K562 (cell line): ENCODE results near the gene SDC1. TPM values are rescaled to one million over a fixed set of nuclear protein-coding genes. Genes with fewer than 3 reads are reported as not detected.

Experiments
- ATAC-seq: fragments of 200-7000 bp; cut with Tn5 transposase; 3 replicates; pipeline ENCODE4 v1.9.1; 2020; ENCODE audit warnings: moderate library complexity
- BruUV-seq: library from RNA; stranded (reverse); fragments of 400-500 nt; replicated peaks from 2 replicates; lab custom pipeline; 2021; lab: Mats Ljungman, UMichigan
- CTCF ChIA-PET: fragments of 300-600 bp; formaldehyde crosslinking; extraction: SDS; loops from one replicate; lab custom pipeline; 2021; ENCODE audit warnings: low intra/inter-chr PET ratio; lab: Yijun Ruan, JAX
- POLR2A ChIA-PET: fragments of 300-600, 350-650 bp; sonication (Branson Sonifier 250); formaldehyde crosslinking; extraction: SDS; loops from one replicate; lab custom pipeline; 2021; ENCODE audit warnings: antibody characterized with exemption, inconsistent platforms; lab: Yijun Ruan, JAX
- DNase-seq, 4 experiments: peaks; one replicate each; pipeline versions ENCODE4 v3.0.0 to v3.0.0-alpha.2; 2011 to 2018; ENCODE audit warnings: low spot score in 3 of 4, mixed read lengths in 3 of 4; ENCODE audit errors: extremely low read depth in 1 of 4
- FAIRE-seq: peaks from 2 replicates; lab custom pipeline; 2011; peaks lifted over from hg19 to GRCh38; lab: Jason Lieb, UNC
- H2AFZ ChIP-seq: 2 replicates; pipeline ENCODE4 v1.6.0; 2011; ENCODE audit warnings: low read depth, low read length, control low read depth, inconsistent platforms
- H3K27ac ChIP-seq: fragments of 200-600 bp; 3 replicates; pipeline ENCODE4 v1.8.0; 2011; ENCODE audit warnings: low read depth, mild to moderate bottlenecking, control low read depth, inconsistent platforms, low read length, moderate library complexity, mixed read lengths; ENCODE audit errors: extremely low read depth
- H3K27me3 ChIP-seq, 2 experiments: fragments of 300-600 bp in 1 of 2; 2 replicates in 1 of 2; 3 replicates in 1 of 2; pipeline versions ENCODE4 v1.6.0 to v1.8.0; 2011; ENCODE audit warnings: inconsistent platforms in 2 of 2, low read length in 2 of 2, mild to moderate bottlenecking in 1 of 2, mixed read lengths in 1 of 2, moderate library complexity in 1 of 2; ENCODE audit not compliant: control insufficient read depth in 2 of 2, insufficient read depth in 2 of 2
- H3K36me3 ChIP-seq: fragments of 300-600 bp; 3 replicates; pipeline ENCODE4 v1.8.0; 2011; ENCODE audit warnings: mild to moderate bottlenecking, low read length, inconsistent platforms; ENCODE audit not compliant: control insufficient read depth, insufficient read depth
- H3K4me1 ChIP-seq, 2 experiments: fragments of 200-600 bp in 1 of 2; replicated peaks in 1 of 2; 2 replicates in 1 of 2; 3 replicates in 1 of 2; pipeline versions ENCODE4 v1.5.1 to v1.8.0; 2011; ENCODE audit warnings: inconsistent platforms in 2 of 2, low read length in 2 of 2, mild to moderate bottlenecking in 1 of 2, mixed read lengths in 1 of 2, moderate library complexity in 1 of 2; ENCODE audit not compliant: control insufficient read depth in 2 of 2, insufficient read depth in 2 of 2
- H3K4me2 ChIP-seq: 2 replicates; pipeline ENCODE4 v1.6.1; 2011; ENCODE audit warnings: low read length, control low read depth, inconsistent platforms, mixed read lengths; ENCODE audit not compliant: insufficient read depth
- H3K4me3 ChIP-seq: fragments of 200-600 bp; sonication (generic), shearing (Covaris generic); 2 replicates; pipeline ENCODE4 v1.5.1; 2016; ENCODE audit warnings: control low read depth, inconsistent platforms
- H3K79me2 ChIP-seq: fragments of 200-600 bp; 3 replicates; pipeline ENCODE4 v1.8.0; 2011; ENCODE audit warnings: low read length, inconsistent platforms; ENCODE audit not compliant: control insufficient read depth, insufficient read depth
- H3K9ac ChIP-seq, 2 experiments: 2 replicates each; pipeline versions ENCODE4 v1.6.0 to v1.6.1; 2011; ENCODE audit warnings: low read depth in 2 of 2, low read length in 2 of 2, control low read depth in 1 of 2, inconsistent platforms in 1 of 2, mild to moderate bottlenecking in 1 of 2, mixed read lengths in 1 of 2; ENCODE audit not compliant: insufficient read depth in 1 of 2
- H3K9me1 ChIP-seq: one replicate; pipeline ENCODE4 v1.6.0; 2011; ENCODE audit warnings: inconsistent platforms, mild to moderate bottlenecking, low read length, moderate library complexity; ENCODE audit not compliant: control insufficient read depth, insufficient read depth
- H3K9me3 ChIP-seq: replicated peaks from 2 replicates; pipeline ENCODE4 v1.5.1; 2011; ENCODE audit warnings: low read depth, low read length, inconsistent platforms; ENCODE audit not compliant: control insufficient read depth, insufficient read depth
- H4K20me1 ChIP-seq: replicated peaks from 2 replicates; pipeline ENCODE4 v1.6.1; 2011; ENCODE audit warnings: low read length, inconsistent platforms, mixed read lengths; ENCODE audit not compliant: control insufficient read depth, insufficient read depth
- SOX6 ChIP-seq: fragments of 450-650 bp; IDR thresholded peaks from 2 replicates; pipeline ENCODE4 v1.6.1; 2014; ENCODE audit warnings: mild to moderate bottlenecking
- SUPT5H ChIP-seq: fragments of 450-650 bp; IDR thresholded peaks from 2 replicates; pipeline ENCODE4 v1.6.1; 2016
- ZNF41 ChIP-seq: fragments of 250-450 bp; sonication (Bioruptor Pico); conservative IDR thresholded peaks from 2 replicates; pipeline ENCODE4 v1.4.0; 2020; ENCODE audit warnings: mild to moderate bottlenecking
- WGBS: fragments of 100-300 bp; shearing (Covaris generic); methylation state at CpG from one replicate; pipeline ENCODE4 v1.1.6; 2016; ENCODE audit warnings: low coverage, mixed read lengths; ENCODE audit not compliant: insufficient coverage; ENCODE audit errors: missing lambda C conversion rate; 5-methylcytosine and 5-hydroxymethylcytosine counted together
- in situ Hi-C: fragments of 300-500 bp; cut with MboI; formaldehyde crosslinking; loops from 4 replicates; pipeline ENCODE4 v1.15.0; 2018; ENCODE audit warnings: inconsistent platforms, mixed read lengths
- intact Hi-C: fragments of 100-400 bp; cut with micrococcal nuclease; formaldehyde crosslinking; loops from 2 replicates; pipeline ENCODE4 v1.14.2; 2022
- polyA plus RNA-seq, 8 experiments: library from polyadenylated mRNA; depleted of rRNA in 4 of 8; stranded (reverse) in 5 of 8; unstranded in 3 of 8; fragments of >200 nt; fragmentation: Nextera tagmentation in 2 of 8; fragmentation: Illumina TruSeq in 1 of 8; extraction: Ambion mirVana in 2 of 8; extraction: Trizol in 1 of 8; gene quantifications; 2 replicates each; pipeline versions ENCODE4 v1.2.1 to v1.2.3, GENCODE V29; 2011 to 2014; ENCODE audit warnings: inconsistent platforms in 1 of 8, missing spikeins in 1 of 8
- total RNA-seq, 7 experiments: library from RNA; depleted of rRNA in 6 of 7; stranded (reverse); fragments of >200 nt in 6 of 7; fragmentation: Illumina TruSeq in 2 of 7; extraction: Trizol in 2 of 7; gene quantifications; 2 replicates each; pipeline versions ENCODE4 v1.2.1 to v1.2.3, GENCODE V29; 2011 to 2021; ENCODE audit warnings: low replicate concordance in 1 of 7
- TF ChIP-seq, protein P1 (sequence below), 2 experiments: fragments of 450-650 bp in 1 of 2; IDR thresholded peaks; 2 replicates each; pipeline ENCODE4 v1.6.1; 2011 to 2017; ENCODE audit warnings: low read depth in 2 of 2, antibody characterized with exemption in 1 of 2, borderline replicate concordance in 1 of 2, low read length in 1 of 2, mild to moderate bottlenecking in 1 of 2, mixed read lengths in 1 of 2; ENCODE audit not compliant: control insufficient read depth in 1 of 2

The SDC1 gene
- total and polyA plus RNA-seq, 9 of the 15 experiments (the other 6 are each of a cell fraction or from before 2014, with no cell fraction given) = 0.06 to 2.7 (median 0.49) TPM

DNA sequence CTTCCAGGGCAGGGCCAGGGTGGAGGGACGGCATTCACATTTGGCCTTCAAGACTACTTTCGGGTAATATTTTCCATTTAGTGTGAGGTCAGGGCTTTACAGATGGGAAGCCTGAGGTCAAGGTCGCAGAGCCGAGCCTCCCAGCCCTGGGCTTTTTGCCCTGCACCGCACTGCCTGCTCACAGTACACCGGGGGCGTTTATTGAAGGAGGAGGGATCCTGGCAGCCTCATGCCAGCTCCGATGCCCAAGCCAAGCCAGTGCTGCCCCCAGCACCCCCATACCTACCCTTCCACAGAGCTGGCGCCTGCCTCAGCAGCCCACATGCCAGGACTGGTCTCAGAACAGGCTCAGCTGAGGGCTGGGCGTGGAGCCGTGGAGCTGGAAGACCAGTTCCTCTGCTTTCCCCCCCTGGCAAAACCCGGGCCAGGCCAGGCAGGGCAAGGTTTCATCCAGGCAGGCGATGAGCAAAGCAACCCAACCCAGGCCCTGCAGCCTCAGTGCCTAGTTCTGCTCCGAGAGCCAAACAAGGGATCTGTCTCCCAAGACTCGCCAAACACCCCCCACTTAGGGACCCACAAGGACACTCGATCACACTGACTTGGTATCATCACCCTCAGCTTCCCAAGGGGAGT lies 11.9 kb downstream of the SDC1 start:
- no peak overlapping the region for H3K4me2 ChIP-seq
- peak overlapping the region; percentile 38; the same call in 1 of the 2 replicates for H2AFZ ChIP-seq
- 35% methylated on average over 14 of the region's 16 CpGs for WGBS
- POLR2A ChIA-PET = interaction anchor here (0.6 to 0.8 kb wide), 2 partner anchors 10 to 587 kb away, joined by 3 to 4 read pairs; no protein-coding TSS in a partner anchor
- H4K20me1 ChIP-seq = no peaks in the 10 kb centered on the region
- no peak for TF ChIP-seq SOX6
- TF ChIP-seq ZNF41 (CRISPR knock-in tag) = no peak
- TF ChIP-seq, protein P1, sequence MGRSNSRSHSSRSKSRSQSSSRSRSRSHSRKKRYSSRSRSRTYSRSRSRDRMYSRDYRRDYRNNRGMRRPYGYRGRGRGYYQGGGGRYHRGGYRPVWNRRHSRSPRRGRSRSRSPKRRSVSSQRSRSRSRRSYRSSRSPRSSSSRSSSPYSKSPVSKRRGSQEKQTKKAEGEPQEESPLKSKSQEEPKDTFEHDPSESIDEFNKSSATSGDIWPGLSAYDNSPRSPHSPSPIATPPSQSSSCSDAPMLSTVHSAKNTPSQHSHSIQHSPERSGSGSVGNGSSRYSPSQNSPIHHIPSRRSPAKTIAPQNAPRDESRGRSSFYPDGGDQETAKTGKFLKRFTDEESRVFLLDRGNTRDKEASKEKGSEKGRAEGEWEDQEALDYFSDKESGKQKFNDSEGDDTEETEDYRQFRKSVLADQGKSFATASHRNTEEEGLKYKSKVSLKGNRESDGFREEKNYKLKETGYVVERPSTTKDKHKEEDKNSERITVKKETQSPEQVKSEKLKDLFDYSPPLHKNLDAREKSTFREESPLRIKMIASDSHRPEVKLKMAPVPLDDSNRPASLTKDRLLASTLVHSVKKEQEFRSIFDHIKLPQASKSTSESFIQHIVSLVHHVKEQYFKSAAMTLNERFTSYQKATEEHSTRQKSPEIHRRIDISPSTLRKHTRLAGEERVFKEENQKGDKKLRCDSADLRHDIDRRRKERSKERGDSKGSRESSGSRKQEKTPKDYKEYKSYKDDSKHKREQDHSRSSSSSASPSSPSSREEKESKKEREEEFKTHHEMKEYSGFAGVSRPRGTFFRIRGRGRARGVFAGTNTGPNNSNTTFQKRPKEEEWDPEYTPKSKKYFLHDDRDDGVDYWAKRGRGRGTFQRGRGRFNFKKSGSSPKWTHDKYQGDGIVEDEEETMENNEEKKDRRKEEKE (IDR thresholded peaks at IDR 0.05; ENCODE audit: borderline replicate concordance in 1 of 2, control insufficient read depth in 1 of 2, low read depth in 2 of 2, low read length in 1 of 2) = no peak
- TF ChIP-seq SUPT5H = no peak
- TF ChIP-seq, all 486 proteins: peak for 0
- H3K27me3 ChIP-seq = peaks cover 0 to 31% of the 10 kb centered on the region in 2 experiments; a peak in 1 of 5 replicates
- no peak overlapping the region for H3K4me3 ChIP-seq
- no peak overlapping the region for H3K27ac ChIP-seq
- H3K9ac ChIP-seq = peak overlapping the region in 1 of 2 experiments; percentile 12; a peak in 1 of 4 replicates
- in situ Hi-C loops (no loop called here), intact Hi-C loops (no loop called here)
- BruUV-seq = no TSS peak
- DNase-seq (no peak), FAIRE-seq (no peak), ATAC-seq (no peak)
- CTCF ChIA-PET = no interaction called here
- no peaks in the 10 kb centered on the region for H3K79me2 ChIP-seq
- no peaks in the 10 kb centered on the region for H3K36me3 ChIP-seq
- no peaks in the 10 kb centered on the region for H3K9me3 ChIP-seq
- H3K4me1 ChIP-seq = peaks cover 13 to 32% of the 10 kb centered on the region in 2 experiments
- no peaks in the 10 kb centered on the region for H3K9me1 ChIP-seq
